PC-9 (cell line): ENCODE data around the gene FILIP1. TPM values are rescaled to one million over a fixed set of nuclear protein-coding genes. Genes with fewer than 3 reads are reported as not detected.

ENCODE experiments used
- BruUV-seq: library from RNA; stranded (reverse); fragments of 400-500 nt; replicated peaks from 2 replicates; lab custom pipeline; 2021; lab: Mats Ljungman, UMichigan
- CTCF ChIA-PET: fragments of 300-600 bp; sonication (Branson Sonifier 250); formaldehyde crosslinking; loops from one replicate; lab custom pipeline; 2022; ENCODE audit warnings: antibody characterized with exemption; lab: Charles Lee
- POLR2A ChIA-PET: fragments of 300-600 bp; sonication (Branson Sonifier 250); formaldehyde crosslinking; loops from one replicate; lab custom pipeline; 2022; ENCODE audit warnings: antibody characterized with exemption; ENCODE audit not compliant: unreplicated experiment; lab: Charles Lee
- DNase-seq, 2 experiments: peaks; one replicate each; pipeline versions ENCODE4 v3.0.0 to v3.0.0-alpha.2; 2015 to 2022; ENCODE audit warnings: mixed read lengths in 1 of 2
- H2AFZ ChIP-seq: fragments of 200-600 bp; sonication (generic); 2 replicates; pipeline ENCODE4 v1.8.1; 2017; ENCODE audit warnings: antibody characterized with exemption
- H3F3A ChIP-seq: fragments of 200-600 bp; sonication (generic); 2 replicates; pipeline ENCODE4 v1.8.1; 2017; ENCODE audit warnings: antibody characterized with exemption, mild to moderate bottlenecking, low read depth; ENCODE audit not compliant: insufficient read depth
- H3K27ac ChIP-seq: fragments of 200-600 bp; sonication (generic); 2 replicates; pipeline ENCODE4 v1.6.1; 2016; ENCODE audit warnings: mixed run types
- H3K27me3 ChIP-seq: fragments of 200-600 bp; sonication (generic); 2 replicates; pipeline ENCODE4 v1.6.1; 2016; ENCODE audit warnings: low read depth, mixed run types; ENCODE audit not compliant: insufficient read depth
- H3K36me3 ChIP-seq: fragments of 200-600 bp; sonication (generic); 2 replicates; pipeline ENCODE4 v1.6.1; 2016; ENCODE audit warnings: low read depth, mixed run types
- H3K4me1 ChIP-seq: fragments of 200-600 bp; sonication (generic); replicated peaks from 2 replicates; pipeline ENCODE4 v1.6.1; 2016; ENCODE audit warnings: mixed run types; ENCODE audit not compliant: insufficient read depth
- H3K4me2 ChIP-seq: fragments of 200-600 bp; sonication (generic); 2 replicates; pipeline ENCODE4 v1.6.1; 2017; ENCODE audit warnings: mixed run types
- H3K4me3 ChIP-seq: fragments of 200-600 bp; sonication (generic); 2 replicates; pipeline ENCODE4 v1.6.1; 2016; ENCODE audit warnings: mixed run types
- H3K79me2 ChIP-seq: fragments of 200-600 bp; sonication (generic); 2 replicates; pipeline ENCODE4 v1.6.1; 2017; ENCODE audit warnings: low read depth, mixed run types
- H3K9me2 ChIP-seq: fragments of 200-600 bp; sonication (generic); 2 replicates; pipeline ENCODE4 v1.8.1; 2017; ENCODE audit warnings: mild to moderate bottlenecking; ENCODE audit not compliant: insufficient read depth
- H3K9me3 ChIP-seq: fragments of 200-600 bp; sonication (generic); 2 replicates; pipeline ENCODE4 v1.8.1; 2016; ENCODE audit warnings: low read depth; ENCODE audit not compliant: insufficient read depth
- H4K20me1 ChIP-seq: fragments of 200-600 bp; sonication (generic); 2 replicates; pipeline ENCODE4 v1.8.1; 2017; ENCODE audit not compliant: insufficient read depth
- EZH2 ChIP-seq: fragments of 200-600 bp; sonication (generic); IDR thresholded peaks from 2 replicates; pipeline ENCODE4 v1.8.0; 2017; ENCODE audit warnings: antibody characterized with exemption, low read depth
- intact Hi-C: fragments of 100-400 bp; cut with micrococcal nuclease; formaldehyde crosslinking; loops from one replicate; pipeline ENCODE4 v1.10.0; 2022; ENCODE audit not compliant: unreplicated experiment
- total RNA-seq: library from RNA; stranded (reverse); gene quantifications from 2 replicates; pipeline ENCODE4 v1.2.3, GENCODE V29; 2021
- TF ChIP-seq, protein P1 (sequence below): fragments of 200-600 bp; sonication (generic); conservative IDR thresholded peaks from 2 replicates; pipeline ENCODE4 v1.6.1; 2017; ENCODE audit warnings: mixed run types, antibody characterized with exemption, mild to moderate bottlenecking, moderate library complexity

The FILIP1 gene
- total RNA-seq, 1 experiment from 2014 or later, result 0.15 TPM

DNA sequence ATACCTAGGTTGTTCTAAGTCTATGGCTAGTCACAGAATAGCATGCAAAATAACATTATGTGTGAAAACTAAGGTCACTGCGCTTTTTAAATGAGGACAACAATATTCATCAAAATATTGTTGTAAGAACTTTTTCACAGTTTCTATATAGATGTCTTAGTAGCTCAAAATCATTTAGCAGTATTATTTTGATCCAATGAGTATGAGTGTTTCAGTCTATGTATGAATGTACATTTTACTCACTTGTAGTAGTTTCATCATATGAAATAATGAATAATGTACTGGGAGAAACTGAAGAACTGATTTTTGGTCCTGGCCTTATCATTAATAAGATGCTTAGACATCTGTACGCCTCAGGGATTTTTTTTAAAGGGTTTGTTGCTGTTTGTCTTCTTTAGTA, 192.5 kb downstream of the FILIP1 start:
- DNase-seq, result no peak
- Histone ChIP-seq H2AFZ (no peak overlapping the region), H3K4me2 (no peak overlapping the region), H3F3A (no peaks in the 10 kb centered on the region), H3K9me2 (no peaks in the 10 kb centered on the region), H3K4me3 (no peak overlapping the region), H4K20me1 (no peaks in the 10 kb centered on the region), H3K27ac (no peak overlapping the region), H3K79me2 (no peaks in the 10 kb centered on the region), H3K27me3 (no peaks in the 10 kb centered on the region), H3K9me3 (no peaks in the 10 kb centered on the region), H3K4me1 (no peaks in the 10 kb centered on the region; the same call in 1 of the 2 replicates), H3K36me3 (no peaks in the 10 kb centered on the region)
- ChIA-PET CTCF (no interaction called here), POLR2A (no interaction called here)
- TF ChIP-seq, protein P1, sequence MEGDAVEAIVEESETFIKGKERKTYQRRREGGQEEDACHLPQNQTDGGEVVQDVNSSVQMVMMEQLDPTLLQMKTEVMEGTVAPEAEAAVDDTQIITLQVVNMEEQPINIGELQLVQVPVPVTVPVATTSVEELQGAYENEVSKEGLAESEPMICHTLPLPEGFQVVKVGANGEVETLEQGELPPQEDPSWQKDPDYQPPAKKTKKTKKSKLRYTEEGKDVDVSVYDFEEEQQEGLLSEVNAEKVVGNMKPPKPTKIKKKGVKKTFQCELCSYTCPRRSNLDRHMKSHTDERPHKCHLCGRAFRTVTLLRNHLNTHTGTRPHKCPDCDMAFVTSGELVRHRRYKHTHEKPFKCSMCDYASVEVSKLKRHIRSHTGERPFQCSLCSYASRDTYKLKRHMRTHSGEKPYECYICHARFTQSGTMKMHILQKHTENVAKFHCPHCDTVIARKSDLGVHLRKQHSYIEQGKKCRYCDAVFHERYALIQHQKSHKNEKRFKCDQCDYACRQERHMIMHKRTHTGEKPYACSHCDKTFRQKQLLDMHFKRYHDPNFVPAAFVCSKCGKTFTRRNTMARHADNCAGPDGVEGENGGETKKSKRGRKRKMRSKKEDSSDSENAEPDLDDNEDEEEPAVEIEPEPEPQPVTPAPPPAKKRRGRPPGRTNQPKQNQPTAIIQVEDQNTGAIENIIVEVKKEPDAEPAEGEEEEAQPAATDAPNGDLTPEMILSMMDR, result no peak
- TF ChIP-seq EZH2, result no peak
- intact Hi-C loops, result no loop called here
- no TSS peak for BruUV-seq

DNA sequence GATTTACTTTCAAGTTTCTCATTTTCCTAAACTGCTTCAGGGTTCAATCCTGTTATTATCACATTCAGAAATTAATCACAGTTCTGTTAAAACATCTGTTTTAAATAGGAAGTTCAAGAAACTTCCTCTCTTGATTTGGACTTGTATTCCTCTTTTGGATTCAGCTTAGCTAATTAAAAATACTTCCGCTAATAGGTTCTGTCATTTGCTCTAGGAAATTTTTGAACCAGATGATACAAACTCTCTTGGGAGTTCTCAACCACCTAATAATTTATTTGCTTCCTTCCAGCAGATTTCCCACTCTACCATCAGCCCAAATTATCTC, 193.1 kb downstream of the FILIP1 start:
- H3K27me3 ChIP-seq, result no peaks in the 10 kb centered on the region
- no peak for TF ChIP-seq EZH2
- TF ChIP-seq, protein P1, result no peak
- H3K27ac ChIP-seq, result no peak overlapping the region
- peaks cover 4% of the 10 kb centered on the region; the same call in 1 of the 2 replicates for H3F3A ChIP-seq
- H3K9me3 ChIP-seq, result no peaks in the 10 kb centered on the region
- H3K4me3 ChIP-seq, result no peak overlapping the region
- H3K79me2 ChIP-seq, result no peaks in the 10 kb centered on the region
- BruUV-seq, result no TSS peak
- intact Hi-C loops, result no loop called here
- no peaks in the 10 kb centered on the region for H3K9me2 ChIP-seq
- no peaks in the 10 kb centered on the region for H3K36me3 ChIP-seq
- POLR2A ChIA-PET, result no interaction called here
- H3K4me2 ChIP-seq, result no peak overlapping the region
- H4K20me1 ChIP-seq, result no peaks in the 10 kb centered on the region
- no peak for DNase-seq
- H2AFZ ChIP-seq, result no peak overlapping the region
- CTCF ChIA-PET, result interaction anchor here (0.7 to 0.8 kb wide), 2 partner anchors 204 to 246 kb away, joined by 3 to 5 read pairs; no protein-coding TSS in a partner anchor
- H3K4me1 ChIP-seq, result no peaks in the 10 kb centered on the region; the same call in 1 of the 2 replicates

DNA sequence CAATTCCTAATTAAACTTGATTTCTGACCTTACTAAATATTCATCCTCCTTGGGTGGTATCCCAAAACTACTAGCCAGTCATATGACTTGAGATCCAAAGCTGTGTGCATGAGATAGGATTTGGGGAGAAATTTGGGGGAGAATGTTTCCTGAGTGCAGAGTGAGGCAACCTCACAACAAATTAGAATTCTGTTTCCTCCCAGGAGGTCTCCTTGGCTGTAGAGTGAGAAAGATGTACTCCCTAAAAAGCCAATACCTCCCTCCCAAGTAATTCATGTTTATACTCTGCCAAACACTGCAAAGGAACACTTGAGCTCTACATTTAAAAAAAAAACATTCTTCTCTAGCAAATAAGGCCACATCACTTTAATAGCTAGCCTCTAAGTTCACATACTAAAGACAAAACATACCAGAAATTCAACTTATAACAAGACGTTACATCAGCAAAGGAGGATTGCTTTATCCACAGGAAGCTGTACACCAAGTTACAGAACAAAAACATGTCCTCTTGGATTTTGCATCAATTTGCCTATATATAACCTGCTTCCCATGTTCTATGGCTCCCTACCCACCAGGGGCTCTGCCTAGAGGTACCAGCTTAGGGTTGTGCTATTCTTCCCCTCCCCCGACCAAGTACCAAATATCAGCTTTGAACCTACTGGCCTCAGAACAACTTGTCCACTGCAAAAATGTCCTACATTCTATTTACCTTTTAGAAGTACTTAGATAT, 193.6 kb downstream of the FILIP1 start:
- H3K27ac ChIP-seq, result no peak overlapping the region
- no peak for TF ChIP-seq EZH2
- TF ChIP-seq, protein P1, result no peak
- BruUV-seq, result no TSS peak
- ChIA-PET CTCF (interaction anchor here (0.7 to 0.8 kb wide), 3 partner anchors 129 to 246 kb away, joined by 3 to 5 read pairs (median 3); no protein-coding TSS in a partner anchor), POLR2A (no interaction called here)
- H3K79me2 ChIP-seq, result no peaks in the 10 kb centered on the region
- no peaks in the 10 kb centered on the region for H3K9me2 ChIP-seq
- H3K9me3 ChIP-seq, result no peaks in the 10 kb centered on the region
- H3F3A ChIP-seq, result peaks cover 4% of the 10 kb centered on the region; the same call in 1 of the 2 replicates
- intact Hi-C loops, result no loop called here
- no peak overlapping the region for H2AFZ ChIP-seq
- H3K4me2 ChIP-seq, result no peak overlapping the region
- no peaks in the 10 kb centered on the region for H3K36me3 ChIP-seq
- no peak for DNase-seq
- no peaks in the 10 kb centered on the region for H3K27me3 ChIP-seq
- H3K4me3 ChIP-seq, result no peak overlapping the region
- no peaks in the 10 kb centered on the region; the same call in 1 of the 2 replicates for H3K4me1 ChIP-seq
- H4K20me1 ChIP-seq, result no peaks in the 10 kb centered on the region
